GM19395 (cell line): Measurements from ENCODE around the gene CHURC1.
A peak's percentile ranks its signal among the peaks of the same experiment; 100 is the strongest.

ENCODE experiments used
- ATAC-seq: cut with Tn5 transposase; IDR thresholded peaks from one replicate; pipeline ENCODE4 v1.9.1; 2021; ENCODE audit warnings: mild to moderate bottlenecking, moderate library complexity; ENCODE audit not compliant: unreplicated experiment

The CHURC1 gene

GRCh38 chr14:64937821-64938193 lies 23.6 kb downstream of the CHURC1 start:
- ATAC-seq, result no peak

- ATAC-seq, result no peak
Observed at GRCh38 chr14:64938972-64939816, 24.9 kb downstream of the CHURC1 start.

GRCh38 chr14:64939817-64940190 lies 25.5 kb downstream of the CHURC1 start:
- ATAC-seq, result no peak

DNA sequence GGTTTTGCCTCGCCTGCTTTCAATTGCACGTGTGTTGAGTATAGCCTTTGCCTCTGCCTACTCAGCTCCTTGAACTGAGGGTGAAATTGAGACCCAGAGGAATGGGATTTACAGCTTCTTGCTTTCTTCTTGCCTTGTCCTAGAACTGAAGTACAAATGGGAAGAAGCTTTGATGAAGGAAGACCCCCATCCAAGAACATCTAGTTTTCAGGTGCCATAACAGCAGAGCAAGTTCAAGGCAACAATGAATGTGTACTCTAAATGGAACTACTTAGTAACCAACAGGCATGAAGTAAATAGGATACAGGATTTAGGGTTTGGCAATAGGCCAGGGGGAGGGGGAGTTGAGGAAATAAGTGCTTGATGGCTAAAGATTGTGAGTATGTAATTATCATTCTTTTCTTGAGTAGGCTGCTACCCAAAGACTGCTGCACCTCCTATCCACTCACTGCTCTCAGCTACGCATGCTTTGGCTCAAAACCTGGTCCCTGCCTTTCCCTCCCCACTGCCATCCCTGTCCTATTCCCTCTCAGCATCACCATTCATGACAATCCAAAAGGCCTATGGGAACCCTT lies 26.2 kb downstream of the CHURC1 start:
- no peak for ATAC-seq

- ATAC-seq, result no peak
Observed at GRCh38 chr14:64942531-64943111, 28.4 kb downstream of the CHURC1 start, which contains the start of gene GPX2. Gene GPX2 (minus strand): TSS chr14:64942745. CDS start chr14:64942726, 19 bp downstream.

- no peak for ATAC-seq
Observed at GRCh38 chr14:64943556-64943955, 29.3 kb downstream of the CHURC1 start.

DNA sequence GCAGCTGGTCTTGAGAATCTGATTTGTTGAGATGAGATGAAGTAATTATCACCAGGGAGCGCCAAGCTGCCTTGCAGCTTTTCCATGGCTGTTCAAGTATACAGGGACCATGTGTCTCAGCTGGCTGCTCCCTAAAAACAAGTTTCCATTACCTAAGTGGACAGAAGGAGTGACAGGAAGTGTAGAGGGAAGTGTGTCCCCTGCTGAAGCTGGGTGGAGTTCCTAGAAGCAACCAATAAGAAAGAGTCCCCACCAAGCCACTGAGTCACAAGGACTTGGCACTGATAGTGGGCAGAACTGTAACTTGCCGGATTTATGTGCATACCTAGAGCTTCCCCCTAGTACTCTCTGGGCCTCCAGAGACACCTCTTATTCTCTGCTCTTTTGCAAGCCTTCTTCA lies 29.8 kb downstream of the CHURC1 start:
- ATAC-seq, result no peak

DNA sequence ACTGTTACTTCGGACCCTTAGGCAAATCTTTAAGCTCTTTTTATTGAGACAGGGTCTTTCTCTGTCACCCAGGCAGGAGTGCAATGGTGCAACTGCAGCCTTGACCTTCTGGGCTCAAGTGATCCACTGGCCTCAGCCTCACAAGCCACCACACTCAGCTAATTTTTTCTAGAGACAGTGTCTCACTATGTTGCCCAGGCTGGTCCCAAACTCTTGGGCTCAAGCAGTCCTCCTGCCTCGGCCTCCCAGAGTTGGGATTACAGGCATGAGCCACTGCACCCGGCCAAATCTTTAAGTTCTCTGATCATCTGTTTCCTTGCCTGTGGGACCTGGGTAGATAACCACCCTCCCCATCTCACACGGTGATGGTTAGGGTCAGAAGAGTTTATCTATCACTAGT lies 30.6 kb downstream of the CHURC1 start:
- no peak for ATAC-seq

GRCh38 chr14:64945431-64946178 lies 31.4 kb downstream of the CHURC1 start:
- no peak for ATAC-seq

- no peak for ATAC-seq
Observed at GRCh38 chr14:64946310-64947045, 32.2 kb downstream of the CHURC1 start.

GRCh38 chr14:64947710-64948611 lies 33.7 kb downstream of the CHURC1 start:
- ATAC-seq, result no peak

DNA sequence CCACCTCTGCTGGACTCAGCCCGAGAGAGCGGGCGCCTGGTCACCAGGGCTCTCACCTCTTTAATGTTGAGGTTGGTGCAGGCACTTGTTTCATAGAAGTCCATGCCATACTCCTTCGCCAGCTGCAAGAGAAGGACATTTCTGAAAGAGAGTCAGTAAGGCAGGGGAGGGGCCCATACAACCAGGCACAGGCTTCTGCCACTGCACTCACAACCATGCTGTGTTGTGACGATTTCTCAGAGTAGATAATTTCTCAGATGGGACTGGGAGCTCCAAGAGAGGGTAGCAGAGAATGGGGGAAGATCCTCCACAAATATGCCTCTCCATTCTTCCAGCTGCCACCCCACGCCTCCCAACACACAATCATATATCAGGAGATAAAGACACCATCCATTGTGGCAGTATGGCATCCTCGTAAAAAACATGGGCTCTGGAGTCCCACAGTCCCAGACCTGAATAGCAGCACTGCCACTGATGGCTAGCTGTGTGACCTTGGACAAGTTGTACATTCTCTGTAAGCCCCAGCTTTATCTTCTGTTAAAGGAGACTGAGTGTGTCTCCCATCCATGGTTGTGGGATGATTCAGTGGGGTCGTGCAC lies 34.5 kb downstream of the CHURC1 start:
- ATAC-seq, result no peak

GRCh38 chr14:64950889-64951288 lies 36.6 kb downstream of the CHURC1 start:
- no peak for ATAC-seq

GRCh38 chr14:64951291-64951690 lies 37.0 kb downstream of the CHURC1 start:
- no peak for ATAC-seq

DNA sequence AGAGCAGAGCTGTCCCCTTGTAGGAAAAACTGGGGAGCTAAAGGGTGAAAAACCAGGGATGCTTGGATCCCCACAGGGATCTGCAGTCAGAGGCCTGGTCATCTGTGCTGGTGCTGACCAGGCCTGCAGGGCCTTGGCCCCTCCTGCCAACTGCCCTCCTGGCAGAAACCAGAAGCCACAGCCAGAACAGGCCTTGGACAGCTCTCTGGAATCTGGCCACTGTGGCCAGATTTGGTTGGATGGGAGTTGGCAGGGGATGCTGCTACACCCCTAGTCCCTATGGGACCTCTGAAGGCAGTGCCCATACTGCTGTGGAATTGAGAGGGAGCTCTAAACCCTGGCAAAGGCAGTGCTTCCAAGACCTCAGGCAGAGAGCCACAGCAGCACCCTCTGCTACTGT lies 37.5 kb downstream of the CHURC1 start:
- ATAC-seq, result no peak

DNA sequence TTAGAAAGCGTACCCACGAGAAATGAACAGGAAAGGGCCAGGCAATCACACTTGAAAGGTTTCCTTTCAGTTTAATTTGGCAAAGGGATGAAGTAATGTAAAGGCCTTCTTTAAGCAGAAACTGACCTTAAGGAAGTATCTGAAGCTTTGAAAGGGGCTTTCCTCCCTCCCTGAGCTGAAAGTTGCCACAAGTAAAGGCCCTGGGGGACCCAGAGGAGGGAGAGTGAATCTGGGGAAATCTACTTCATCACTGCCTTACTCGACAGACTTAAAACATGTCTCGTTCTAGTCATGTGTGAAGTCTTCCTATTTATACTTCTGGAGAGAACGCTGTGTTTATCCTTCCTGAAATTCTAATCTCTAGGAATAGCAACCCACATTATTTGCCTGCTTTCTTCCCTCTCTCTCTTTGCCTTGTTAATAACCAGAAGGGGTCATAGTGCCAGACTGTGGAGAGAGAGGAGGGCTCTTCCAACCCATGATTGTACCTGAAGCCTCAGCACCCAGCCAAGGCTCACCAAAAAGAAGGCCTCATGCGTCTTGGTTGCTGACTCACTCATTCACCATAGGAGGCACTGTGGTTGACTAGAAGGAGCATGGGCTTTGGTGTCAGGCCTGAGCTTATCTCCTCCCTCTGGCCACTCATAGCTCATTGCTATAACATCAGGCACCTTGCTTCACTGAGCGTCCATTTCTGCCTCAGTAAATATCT lies 38.5 kb downstream of the CHURC1 start:
- ATAC-seq, result peak; percentile 69

GRCh38 chr14:64953310-64953654 lies 39.0 kb downstream of the CHURC1 start:
- no peak for ATAC-seq

DNA sequence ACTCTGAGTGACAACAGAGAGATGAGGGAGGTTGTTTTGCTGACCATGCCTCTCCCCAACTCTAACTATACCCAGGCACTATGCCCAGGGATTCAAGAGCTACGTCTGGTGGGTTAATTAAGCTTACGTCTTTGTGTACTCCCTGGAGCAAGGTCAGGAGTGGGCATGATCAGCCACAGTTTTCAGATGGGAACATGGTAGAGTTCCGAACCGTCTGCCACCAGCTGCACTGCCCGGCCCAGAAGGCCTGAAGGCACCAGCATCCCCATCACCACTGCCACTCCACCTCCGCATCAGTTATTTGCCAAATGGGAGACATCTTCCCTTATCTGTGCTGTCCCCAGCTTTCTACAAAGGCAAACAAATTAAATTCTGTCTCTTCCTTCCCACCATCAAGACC lies 39.4 kb downstream of the CHURC1 start:
- no peak for ATAC-seq
